HG02763 (cell line): ENCODE data around the gene HIBCH.

ENCODE experiments used
- ATAC-seq: cut with Tn5 transposase; IDR thresholded peaks from one replicate; pipeline ENCODE4 v1.9.1; 2021; ENCODE audit warnings: mild to moderate bottlenecking, moderate library complexity; ENCODE audit not compliant: unreplicated experiment

HIBCH gene

DNA sequence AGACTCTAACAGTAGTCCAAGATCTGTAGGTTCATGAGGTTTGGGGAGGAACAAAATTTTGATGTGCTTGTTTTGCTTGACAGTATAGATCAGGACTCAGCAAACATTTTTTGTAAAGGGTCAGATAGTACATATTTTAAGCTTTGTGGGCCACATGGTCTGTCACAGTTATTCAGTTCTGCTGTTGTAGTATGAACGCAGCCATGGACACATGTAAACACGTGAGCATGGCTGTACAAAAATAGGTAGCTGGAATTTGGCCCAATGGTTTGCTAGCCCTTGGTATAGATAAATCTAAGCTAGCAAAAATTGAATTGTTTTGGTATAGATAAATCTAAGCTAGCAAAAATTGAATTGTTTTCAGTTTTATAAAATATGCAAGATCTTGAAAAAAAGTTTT is 120.5 kb downstream of the HIBCH start:
- no peak for ATAC-seq

DNA sequence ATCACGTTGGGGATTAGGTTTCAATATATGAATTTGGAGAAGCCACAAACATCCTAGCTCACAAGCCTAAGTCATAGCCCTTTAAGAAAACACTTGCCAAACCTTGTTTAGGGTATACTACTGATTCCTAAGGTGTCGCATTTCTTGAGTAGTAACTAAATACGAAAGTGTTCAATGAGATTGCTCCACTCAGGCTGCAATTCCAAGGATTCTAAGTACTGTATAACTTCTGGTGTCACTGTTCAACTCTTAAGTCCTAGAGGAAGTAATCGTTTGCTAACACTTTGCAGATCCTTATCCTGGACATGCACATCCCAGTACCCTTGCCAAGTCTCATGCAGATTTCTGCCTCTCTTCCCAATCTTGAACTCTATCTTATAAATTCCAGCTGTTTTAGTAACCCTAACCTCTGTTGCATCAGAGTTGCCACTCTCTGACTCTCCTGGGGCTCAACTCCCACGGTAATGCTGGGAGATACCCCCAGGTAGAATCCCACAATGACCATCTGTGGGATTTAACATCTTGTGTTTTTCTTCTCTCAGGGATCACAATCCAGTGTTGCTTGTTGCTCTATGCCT is 122.4 kb downstream of the HIBCH start:
- no peak for ATAC-seq

DNA sequence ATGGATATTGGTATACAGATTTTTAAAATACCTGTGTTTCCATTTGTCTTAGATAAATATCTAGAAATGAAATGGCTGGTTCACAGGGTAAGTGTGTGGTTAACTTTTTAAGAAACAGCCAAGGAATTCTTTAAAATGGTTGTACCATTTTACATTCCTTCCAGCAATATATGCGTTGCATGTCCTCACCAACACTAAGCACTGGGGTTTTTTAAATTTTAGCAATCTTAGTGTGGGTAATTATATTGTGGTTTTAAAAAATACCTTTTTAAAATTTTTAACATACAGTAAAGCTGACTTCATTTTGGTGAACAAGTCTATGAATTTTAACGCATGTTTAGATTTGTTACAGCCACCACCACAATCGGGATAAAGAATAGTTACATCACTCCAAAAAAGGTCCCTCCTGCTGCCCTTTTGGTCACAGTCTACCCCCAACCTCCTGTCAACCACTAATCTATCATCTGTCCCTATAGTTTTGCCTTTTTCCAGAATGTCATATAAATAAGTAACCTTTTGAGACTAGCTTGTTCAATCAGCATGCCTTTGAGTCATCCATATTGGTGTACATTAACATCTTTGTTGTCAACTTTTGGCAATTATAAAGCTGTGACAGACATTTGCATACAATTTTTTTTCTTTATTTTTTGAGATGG is 129.0 kb downstream of the HIBCH start:
- no peak for ATAC-seq

DNA sequence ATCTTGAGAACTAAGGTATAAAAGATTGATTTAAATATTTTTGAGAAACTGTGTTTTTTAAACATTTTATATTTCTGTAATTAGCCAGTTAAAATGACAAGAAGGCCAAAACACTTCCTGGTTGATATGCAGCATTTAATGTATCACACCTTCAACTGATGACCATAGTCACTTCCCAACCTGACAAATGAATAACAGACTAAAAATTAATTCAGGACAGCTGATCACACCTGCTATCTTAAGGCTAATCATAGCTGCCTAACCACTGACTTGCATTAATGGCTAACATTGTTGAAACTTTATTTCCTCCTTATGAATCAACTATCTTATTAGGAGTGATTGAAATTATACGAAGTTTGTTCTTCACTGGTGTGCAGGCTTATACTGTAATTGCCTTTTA is 131.3 kb downstream of the HIBCH start:
- ATAC-seq, result no peak

DNA sequence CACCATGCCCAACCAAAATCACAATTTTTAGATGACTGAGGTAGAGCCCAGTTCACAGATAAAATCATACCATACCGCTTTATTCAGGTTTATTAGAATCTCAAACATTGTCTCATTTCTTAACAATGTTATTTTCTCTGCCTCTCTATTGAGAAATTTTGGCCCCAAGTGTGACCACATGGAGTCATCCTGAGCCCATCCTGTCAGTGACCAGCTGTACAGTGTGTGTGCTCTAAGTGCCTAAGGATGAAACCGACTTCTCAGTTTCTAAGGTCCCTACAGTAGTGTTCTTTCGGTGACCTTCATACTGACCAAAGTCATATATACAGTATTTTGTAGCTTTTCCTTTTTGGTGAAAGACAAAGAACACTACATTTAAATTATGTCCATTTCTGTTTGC is 133.4 kb downstream of the HIBCH start:
- no peak for ATAC-seq

DNA sequence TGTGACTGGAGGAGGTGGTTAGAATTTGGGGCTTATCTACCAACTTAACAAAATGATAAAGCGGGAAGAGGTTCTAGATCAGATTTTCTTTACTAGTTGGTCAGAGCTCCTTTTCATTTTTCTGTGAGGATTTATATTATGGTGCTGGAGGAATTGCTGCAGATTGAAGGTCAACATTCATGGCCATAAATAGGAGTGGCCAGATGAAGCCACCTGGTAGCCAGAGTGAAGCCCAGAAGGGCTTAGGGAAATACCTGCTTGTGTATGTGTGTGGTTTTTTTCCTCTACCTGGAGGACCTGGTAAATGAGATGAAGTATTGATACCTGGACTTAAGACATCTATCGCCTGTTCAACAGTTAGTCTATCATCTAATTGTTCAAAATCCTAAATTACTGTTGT is 134.2 kb downstream of the HIBCH start:
- ATAC-seq, result no peak

DNA sequence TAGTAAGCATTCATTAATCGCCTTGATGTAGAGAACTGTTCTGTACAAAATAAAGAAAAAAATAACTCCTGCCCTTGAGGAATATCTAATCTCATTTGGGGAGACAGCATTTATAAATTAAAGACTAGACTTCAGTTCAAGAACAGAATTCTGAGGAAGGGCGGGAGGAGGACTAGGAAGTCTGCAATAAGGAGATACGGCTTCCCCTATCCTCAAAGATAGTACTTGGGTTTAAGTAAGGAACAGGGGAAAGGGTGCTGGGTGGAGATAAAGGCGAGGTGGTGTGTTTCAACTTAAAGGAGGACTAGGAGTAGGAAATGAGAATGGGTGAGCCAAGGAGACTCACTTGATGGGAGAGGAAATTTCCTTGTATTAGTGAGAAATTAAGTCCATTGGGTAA is 135.2 kb downstream of the HIBCH start:
- no peak for ATAC-seq

DNA sequence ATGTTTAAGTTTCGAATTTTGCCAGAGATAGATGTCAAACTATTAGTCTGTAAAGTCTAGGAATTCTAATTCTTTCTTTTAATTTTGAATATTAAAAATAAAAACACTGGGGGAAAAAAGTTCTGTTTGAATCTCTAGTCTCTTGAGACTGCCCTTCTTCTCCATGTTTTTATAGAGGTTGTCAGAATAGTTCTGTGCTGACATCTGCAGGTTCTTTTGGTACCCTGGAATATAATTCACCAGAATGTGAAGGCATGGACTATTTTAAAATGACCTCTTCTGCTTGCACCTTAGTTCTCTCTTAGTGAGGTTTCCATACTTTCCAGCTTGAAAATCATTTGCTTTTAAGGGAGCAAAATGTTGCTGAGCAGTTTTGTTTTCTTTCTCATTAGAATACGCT is 136.1 kb downstream of the HIBCH start:
- no peak for ATAC-seq

DNA sequence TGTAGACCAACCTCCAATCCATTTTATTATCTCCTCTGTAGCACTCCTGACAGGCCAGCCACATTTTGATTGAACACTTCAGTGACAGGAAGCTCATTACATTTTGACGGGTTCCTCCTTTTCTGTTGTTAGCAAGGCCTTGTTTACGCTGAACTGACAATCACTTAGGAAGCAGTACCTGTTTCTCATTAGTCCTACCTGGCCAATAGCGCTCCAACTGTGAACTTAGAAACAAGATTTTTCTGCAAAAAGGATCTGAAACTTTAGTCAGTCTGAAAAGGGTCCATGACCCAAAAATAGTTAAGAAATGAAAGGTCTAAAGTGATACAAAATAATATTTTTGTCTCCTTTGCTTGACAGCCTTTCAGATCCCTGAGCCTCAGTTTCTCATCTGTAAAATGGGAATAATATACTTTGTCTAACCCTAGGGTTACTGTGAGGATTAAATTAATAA is 137.5 kb downstream of the HIBCH start:
- ATAC-seq, result no peak

DNA sequence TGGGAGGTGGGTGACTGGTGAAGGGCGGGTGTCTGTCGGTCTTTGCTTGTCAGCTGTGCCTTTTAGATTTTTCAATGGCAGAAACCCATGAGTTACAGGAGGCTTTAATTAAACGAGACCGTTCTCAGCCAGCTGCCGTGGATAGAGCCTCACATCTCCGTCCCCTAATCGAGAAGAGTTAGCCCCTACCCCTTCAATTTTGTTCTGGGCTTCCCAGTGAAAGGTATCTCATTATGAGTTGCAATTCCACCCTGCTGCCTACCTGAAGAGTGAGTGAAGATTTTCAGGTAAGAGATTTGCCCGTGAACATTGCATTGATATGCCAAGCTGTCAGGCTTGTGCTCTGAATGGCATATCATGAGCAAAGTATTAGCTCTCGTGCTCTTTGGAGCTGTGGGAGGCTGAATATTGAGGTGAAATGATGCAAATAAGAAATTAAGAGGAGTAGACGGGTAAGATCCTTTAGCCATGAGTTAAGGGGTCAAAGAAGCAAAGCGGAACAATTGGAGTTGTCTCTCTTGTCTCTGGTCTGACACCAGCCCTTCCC is 138.4 kb downstream of the HIBCH start:
- no peak for ATAC-seq

DNA sequence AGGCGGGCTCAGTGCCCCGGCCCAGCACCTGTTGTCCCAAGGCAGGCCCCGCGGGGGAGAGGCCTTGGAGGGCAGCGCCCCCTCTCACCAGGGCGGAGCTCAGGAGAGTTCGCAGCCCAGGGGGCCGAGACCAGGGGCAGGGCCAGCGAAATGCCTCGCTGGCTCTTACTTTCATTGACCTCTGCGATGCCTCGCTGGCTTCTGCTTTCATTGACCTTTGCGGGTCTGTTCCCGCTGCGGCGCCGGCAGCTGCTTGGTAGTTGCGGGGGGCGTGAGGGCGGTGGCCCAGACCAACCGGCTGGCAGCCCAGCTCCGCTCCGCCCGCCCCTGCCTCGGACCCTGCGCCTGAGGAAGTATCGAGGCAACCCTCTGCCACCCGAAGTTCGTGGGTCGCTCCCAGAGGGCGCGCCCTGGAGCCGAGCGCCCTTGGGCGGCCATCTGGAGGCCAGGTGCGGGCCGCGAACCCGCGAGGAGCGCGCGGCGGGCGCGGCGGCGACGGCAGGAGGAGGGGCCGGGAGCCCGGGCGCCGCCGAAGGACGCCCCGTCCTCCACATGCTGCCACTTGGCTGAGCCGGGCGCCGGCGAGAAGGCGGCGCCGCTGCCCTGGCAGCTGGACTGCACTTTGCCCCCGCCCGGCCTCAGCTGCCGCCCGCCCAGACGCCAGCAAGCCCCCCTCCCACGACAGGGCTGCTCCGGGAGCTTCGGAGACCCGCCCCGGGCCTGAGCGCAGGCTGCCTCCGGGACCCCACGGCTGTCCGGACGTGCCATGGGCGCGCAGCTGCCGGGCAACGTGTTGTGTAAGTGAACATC is 139.1 kb downstream of the HIBCH start:
- peak; percentile 80 for ATAC-seq

DNA sequence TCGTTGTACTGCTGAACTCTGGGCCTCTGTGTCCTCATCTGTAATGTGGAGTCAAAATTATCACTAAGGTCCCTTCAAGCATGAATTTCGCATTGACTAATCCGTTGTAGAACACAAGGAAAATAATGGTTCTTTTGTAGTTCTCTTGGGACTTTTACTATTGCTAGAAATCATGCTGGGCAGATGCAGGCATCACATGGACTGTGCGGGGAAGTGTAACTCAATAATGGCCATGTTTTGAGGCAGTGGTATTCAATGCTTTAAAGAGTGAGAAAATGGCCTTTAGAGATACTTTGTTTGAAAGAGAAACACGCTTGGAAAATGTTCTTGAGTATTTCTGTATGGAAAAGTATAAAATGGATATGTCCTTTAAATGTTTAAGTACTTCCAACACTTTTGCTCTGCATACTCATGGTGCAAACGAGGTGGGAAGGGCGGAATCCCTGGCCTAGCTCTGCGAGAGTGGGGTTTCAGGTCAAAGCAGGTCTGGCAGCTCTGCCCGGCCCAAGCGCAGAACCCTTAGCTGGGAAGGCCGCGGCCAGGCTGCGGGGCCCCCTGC is 139.8 kb downstream of the HIBCH start:
- no peak for ATAC-seq

DNA sequence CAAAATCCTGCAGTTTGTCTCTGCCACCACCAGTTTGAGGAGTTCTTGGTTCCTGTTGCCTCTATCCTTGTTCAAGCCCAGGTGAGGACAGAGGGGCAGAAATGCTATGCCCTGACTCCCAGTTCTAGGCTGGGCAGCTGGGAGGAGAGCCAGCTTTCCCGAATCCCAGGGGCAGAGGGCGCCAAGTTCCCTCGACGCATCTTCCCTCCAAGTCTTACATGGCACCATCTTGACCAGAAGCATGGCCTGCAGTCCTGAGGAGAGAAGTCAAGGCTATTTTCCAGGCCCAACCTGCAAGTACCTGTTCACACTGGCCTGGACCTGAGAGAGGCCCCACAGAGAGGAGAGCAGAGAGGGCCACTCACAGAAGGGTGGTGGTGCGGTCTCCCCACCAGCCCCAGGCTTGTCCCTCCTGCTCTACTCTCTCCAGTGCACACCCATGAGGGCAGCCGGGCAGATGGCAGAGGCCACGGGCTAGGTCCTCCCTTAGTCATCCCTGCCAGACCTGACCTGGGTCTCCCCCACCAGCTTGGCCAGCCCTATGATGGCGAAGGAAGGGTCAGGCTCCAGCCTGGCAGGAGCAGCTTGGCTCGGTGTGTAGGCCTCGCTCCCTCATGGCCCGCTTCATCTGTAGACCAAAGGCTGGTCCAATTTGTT is 141.4 kb downstream of the HIBCH start:
- no peak for ATAC-seq

DNA sequence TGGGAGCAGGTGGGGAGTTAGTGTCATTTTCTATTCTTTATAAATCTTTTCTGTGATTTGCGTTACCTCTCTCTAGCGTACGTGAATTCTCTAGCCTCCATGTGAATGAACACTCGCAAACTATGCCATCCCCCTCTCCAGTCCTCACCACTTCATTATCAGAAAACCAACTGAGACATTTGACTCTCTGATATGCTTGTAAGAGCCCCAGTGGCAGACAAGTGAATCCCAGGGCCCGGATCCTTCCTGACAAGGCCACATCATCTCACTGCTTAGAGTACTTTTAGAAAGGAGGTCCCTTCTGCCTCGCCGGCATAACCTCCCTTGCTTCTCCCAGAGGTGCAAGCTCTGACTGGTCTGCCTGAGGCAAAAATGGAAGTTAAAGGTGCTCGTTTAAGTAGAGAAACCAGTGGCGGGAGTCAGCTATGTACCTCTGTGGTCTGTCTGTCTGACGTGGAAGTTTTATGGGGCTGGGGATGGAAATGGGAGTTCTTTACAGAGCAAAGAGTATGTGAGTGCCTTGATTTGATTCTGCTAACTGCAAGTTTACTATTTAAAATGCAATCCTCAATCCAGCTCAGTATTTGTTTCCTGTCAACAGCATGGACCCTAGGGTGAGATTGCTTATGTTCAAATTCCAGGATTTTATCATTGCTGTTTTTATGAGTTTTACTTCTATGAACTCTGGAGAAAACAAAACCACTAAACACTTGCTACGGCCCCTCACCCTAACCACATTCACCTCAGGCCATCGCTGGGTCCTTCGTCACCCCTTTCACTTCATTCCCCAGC is 142.2 kb downstream of the HIBCH start:
- no peak for ATAC-seq

DNA sequence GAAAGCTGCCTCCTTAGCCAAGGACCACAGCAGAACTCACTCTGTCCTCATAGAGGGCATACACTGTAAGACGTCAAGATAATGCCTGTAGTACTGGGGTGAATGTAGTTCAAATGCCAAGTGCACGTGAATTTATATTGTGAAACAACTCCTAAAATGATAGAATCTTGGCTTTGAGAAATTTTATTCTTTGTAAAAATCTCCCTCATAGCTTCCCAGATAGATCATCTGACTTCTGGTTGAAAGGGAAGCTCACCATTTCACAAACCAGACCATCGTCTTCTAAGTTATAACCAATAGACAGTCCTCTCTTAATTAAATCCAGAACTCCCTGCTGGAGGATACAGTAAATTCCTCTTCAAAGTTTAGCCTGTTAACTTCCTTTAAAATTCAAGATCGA is 146.2 kb downstream of the HIBCH start:
- no peak for ATAC-seq

DNA sequence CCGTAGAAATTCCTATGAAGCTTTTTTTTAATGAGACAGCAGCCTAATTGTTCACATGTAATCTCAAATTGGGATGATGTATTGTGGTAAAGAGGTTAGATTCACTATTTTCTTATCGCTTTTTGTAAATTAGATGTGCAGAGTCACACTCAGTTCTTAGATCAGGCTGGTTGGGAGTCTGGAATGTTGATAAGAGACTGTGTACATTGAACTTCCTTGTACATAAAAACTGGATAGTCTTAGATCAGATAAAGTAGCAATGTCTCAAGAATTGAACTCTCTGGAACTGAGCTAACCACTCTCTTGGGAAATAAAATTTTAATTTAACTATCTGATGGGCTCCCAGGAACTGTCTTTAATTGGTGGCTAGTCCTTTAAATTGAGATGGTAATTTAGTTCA is 149.0 kb downstream of the HIBCH start:
- ATAC-seq, result no peak

DNA sequence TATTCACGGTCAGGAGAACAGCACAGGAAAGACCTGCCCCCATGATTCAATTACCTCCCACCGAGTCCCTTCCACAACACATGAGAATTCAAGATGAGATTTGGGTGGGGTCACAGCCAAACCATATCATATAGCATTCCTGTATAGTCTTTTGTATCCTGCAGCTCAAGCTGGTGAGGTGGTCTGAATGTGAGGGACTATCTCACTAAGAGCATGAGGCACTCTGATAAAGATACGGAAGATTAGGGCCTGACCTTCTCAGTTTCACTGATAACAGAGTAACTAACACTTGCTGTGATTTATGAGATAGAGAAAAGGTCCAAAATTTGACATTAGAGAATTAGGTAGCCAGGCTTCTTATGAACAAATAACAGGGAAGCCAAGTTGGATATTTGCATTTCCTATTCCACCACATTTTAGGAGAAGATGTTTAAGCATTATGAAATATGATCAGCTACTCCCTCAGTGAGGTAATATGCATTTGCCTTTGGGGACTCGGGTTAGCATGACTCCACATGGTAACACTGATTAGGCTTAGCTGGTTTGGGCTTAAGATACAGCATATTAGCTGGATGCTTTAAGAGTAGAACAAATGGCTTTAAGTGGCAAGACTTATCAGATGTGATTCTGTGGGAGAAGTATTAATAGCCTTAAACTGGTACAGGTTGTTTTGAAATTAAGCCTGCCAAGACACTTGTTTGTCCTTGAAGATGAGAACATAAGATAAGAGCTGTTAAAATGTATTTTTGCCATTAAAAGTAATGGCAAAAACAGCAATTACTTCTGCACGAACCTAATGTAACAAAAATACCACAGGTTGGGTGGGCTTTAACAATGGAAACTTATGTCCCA is 150.2 kb downstream of the HIBCH start:
- ATAC-seq, result no peak

DNA sequence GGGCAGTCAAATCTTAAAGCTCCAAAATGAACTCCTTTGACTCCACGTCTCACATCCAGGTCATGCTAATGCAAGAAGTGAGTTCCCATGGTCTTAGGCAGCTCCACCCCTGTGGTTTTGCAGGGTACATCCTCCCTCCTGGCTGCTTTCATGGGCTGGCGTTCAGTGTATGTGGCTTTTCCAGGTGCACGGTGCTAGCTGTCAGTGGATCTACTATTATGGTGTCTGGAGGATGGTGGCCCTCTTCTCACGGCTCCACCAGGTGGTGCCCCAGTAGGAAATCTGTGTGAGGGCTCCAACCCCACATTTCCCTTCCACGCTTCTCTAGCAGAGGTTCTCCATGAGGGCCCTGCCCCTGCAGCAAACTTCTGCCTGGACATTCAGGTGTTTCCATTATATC is 151.9 kb downstream of the HIBCH start:
- no peak for ATAC-seq

DNA sequence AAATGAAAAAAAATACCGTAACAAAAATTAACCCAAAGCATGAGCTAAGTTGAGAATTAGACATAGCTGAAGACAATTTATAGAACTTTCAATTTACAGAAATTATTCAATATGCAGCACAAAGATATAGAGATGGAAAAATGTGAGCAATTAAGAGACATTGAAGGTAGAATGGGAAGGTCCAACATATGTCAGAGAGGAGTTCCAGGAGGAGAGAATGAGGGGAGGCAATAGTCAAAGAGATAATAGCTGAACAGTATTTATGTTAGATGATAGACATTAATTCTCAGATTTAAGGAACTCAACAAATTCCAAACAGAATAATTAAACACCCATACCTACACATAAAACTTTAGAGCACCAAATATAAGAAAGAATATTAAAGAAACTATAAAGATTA is 154.1 kb downstream of the HIBCH start:
- ATAC-seq, result no peak
